SK-N-SH (cell line): ENCODE results near the gene CST3. TPM values are rescaled to one million over a fixed set of nuclear protein-coding genes. Genes with fewer than 3 reads are reported as not detected.

Experiments used
- CTCF ChIA-PET: fragments of 300-600, 350-600 bp; formaldehyde crosslinking; extraction: SDS; loops from one replicate; lab custom pipeline; 2021; lab: Yijun Ruan, JAX
- POLR2A ChIA-PET: fragments of 350-600 bp; sonication (Branson Sonifier 250); formaldehyde crosslinking; extraction: SDS; loops from one replicate; lab custom pipeline; 2020; ENCODE audit warnings: antibody characterized with exemption, inconsistent platforms; lab: Yijun Ruan, JAX
- DNase-seq: peaks from one replicate; pipeline ENCODE4 v3.0.0; 2012
- H2AFZ ChIP-seq: fragments of 200-600 bp; sonication (generic); 2 replicates; pipeline ENCODE4 v1.8.1; 2016; ENCODE audit warnings: antibody characterized with exemption, mild to moderate bottlenecking, low read depth
- H3F3A ChIP-seq: fragments of 200-600 bp; sonication (generic); replicated peaks from 2 replicates; pipeline ENCODE3; 2016; ENCODE audit warnings: antibody characterized with exemption, mild to moderate bottlenecking; ENCODE audit not compliant: insufficient read depth
- H3K27ac ChIP-seq, 2 experiments: fragments of 200-500 bp in 1 of 2; fragments of 200-600 bp in 1 of 2; sonication (Bioruptor generic) in 1 of 2; sonication (generic), shearing (Covaris generic) in 1 of 2; 2 replicates each; pipeline versions ENCODE4 v1.5.1 to v1.6.1; 2014 to 2016; ENCODE audit warnings: low read depth in 2 of 2, inconsistent platforms in 1 of 2, low read length in 1 of 2, mild to moderate bottlenecking in 1 of 2, mixed read lengths in 1 of 2
- H3K27me3 ChIP-seq: fragments of 200-600 bp; sonication (generic), shearing (Covaris generic); 2 replicates; pipeline ENCODE4 v1.6.1; 2016; ENCODE audit warnings: mixed run types; ENCODE audit not compliant: insufficient read depth
- H3K36me3 ChIP-seq, 2 experiments: fragments of 200-500 bp in 1 of 2; fragments of 200-600 bp in 1 of 2; sonication (Bioruptor generic) in 1 of 2; sonication (generic) in 1 of 2; replicated peaks in 1 of 2; 2 replicates each; pipeline versions ENCODE3 to v1.5.1; 2014 to 2016; ENCODE audit warnings: low read length in 1 of 2, mild to moderate bottlenecking in 1 of 2; ENCODE audit not compliant: insufficient read depth in 2 of 2, control insufficient read depth in 1 of 2
- H3K4me1 ChIP-seq, 2 experiments: fragments of 200-500 bp in 1 of 2; fragments of 200-600 bp in 1 of 2; sonication (Bioruptor generic) in 1 of 2; sonication (generic), shearing (Covaris generic) in 1 of 2; 2 replicates each; pipeline versions ENCODE4 v1.5.1 to v1.6.1; 2014 to 2016; ENCODE audit warnings: low read depth in 1 of 2, low read length in 1 of 2, mixed run types in 1 of 2; ENCODE audit not compliant: insufficient read depth in 2 of 2, control insufficient read depth in 1 of 2
- H3K4me2 ChIP-seq: fragments of 200-600 bp; sonication (generic), shearing (Covaris generic); 2 replicates; pipeline ENCODE4 v1.6.1; 2017; ENCODE audit warnings: mixed run types
- H3K4me3 ChIP-seq, 2 experiments: fragments of 200-500 bp in 1 of 2; fragments of 200-600 bp in 1 of 2; sonication (Bioruptor generic) in 1 of 2; sonication (generic), shearing (Covaris generic) in 1 of 2; 2 replicates each; pipeline versions ENCODE4 v1.5.1 to v1.8.1; 2014 to 2016; ENCODE audit warnings: low read depth in 2 of 2, inconsistent platforms in 1 of 2, low read length in 1 of 2, mild to moderate bottlenecking in 1 of 2, mixed read lengths in 1 of 2, moderate library complexity in 1 of 2
- H3K79me2 ChIP-seq: fragments of 200-600 bp; sonication (generic); 2 replicates; pipeline ENCODE4 v1.8.1; 2017; ENCODE audit warnings: mild to moderate bottlenecking; ENCODE audit not compliant: insufficient read depth
- H3K9ac ChIP-seq: fragments of 200-600 bp; sonication (generic); 2 replicates; pipeline ENCODE4 v1.6.1; 2017; ENCODE audit warnings: mixed run types
- H3K9me2 ChIP-seq: fragments of 200-600 bp; sonication (generic); 2 replicates; pipeline ENCODE4 v1.6.1; 2017; ENCODE audit warnings: mixed run types
- H3K9me3 ChIP-seq: fragments of 200-600 bp; sonication (generic); 2 replicates; pipeline ENCODE4 v1.6.1; 2017; ENCODE audit warnings: mixed run types, mild to moderate bottlenecking, moderate library complexity
- H4K20me1 ChIP-seq: fragments of 200-600 bp; sonication (generic); 2 replicates; pipeline ENCODE4 v1.6.1; 2017; ENCODE audit warnings: mild to moderate bottlenecking, mixed run types; ENCODE audit not compliant: insufficient read depth
- CTCF ChIP-seq: fragments of 200-600 bp; sonication (generic); IDR thresholded peaks from 2 replicates; pipeline ENCODE4 v1.6.1; 2017; ENCODE audit warnings: antibody characterized with exemption, mild to moderate bottlenecking, moderate library complexity
- GABPA ChIP-seq: IDR thresholded peaks from 2 replicates; pipeline ENCODE4 v1.4.0; 2012; ENCODE audit warnings: low read depth, mild to moderate bottlenecking
- POLR2AphosphoS5 ChIP-seq: IDR thresholded peaks from 2 replicates; pipeline ENCODE4 v1.6.1; 2012; ENCODE audit warnings: low read depth, low read length
- RAD21 ChIP-seq: IDR thresholded peaks from 2 replicates; pipeline ENCODE4 v1.6.1; 2012; ENCODE audit warnings: mild to moderate bottlenecking, low read length
- SMC3 ChIP-seq: IDR thresholded peaks from 2 replicates; pipeline ENCODE4 v1.6.1; 2012; ENCODE audit warnings: low read depth, low read length, improper control_type of control experiment
- TCF12 ChIP-seq: IDR thresholded peaks from 2 replicates; pipeline ENCODE4 v1.4.0; 2012
- TEAD4 ChIP-seq: IDR thresholded peaks from 2 replicates; pipeline ENCODE4 v1.4.0; 2012; ENCODE audit warnings: mild to moderate bottlenecking, borderline replicate concordance; ENCODE audit not compliant: insufficient read depth
- USF1 ChIP-seq: IDR thresholded peaks from 2 replicates; pipeline ENCODE4 v1.4.0; 2012; ENCODE audit warnings: low read depth, borderline replicate concordance
- WGBS: methylation state at CpG from one replicate; pipeline ENCODE4 v1.1.6; 2017; ENCODE audit warnings: low lambda C conversion rate; 5-methylcytosine and 5-hydroxymethylcytosine counted together
- polyA plus RNA-seq, 3 experiments: library from polyadenylated mRNA; depleted of rRNA; stranded (reverse); fragments of >200 nt; gene quantifications; 2 replicates each; pipeline ENCODE4 v1.2.3, GENCODE V29; 2012

CST3 gene
- polyA plus RNA-seq, 1 of the 3 experiments (the other 2 are of a cell fraction): 428 TPM

- Histone ChIP-seq H3K79me2 (no peaks in the 10 kb centered on the region), H3K9ac (no peak overlapping the region), H3K27ac (no peak overlapping the region), H3K9me3 (no peaks in the 10 kb centered on the region), H2AFZ (no peak overlapping the region), H3K9me2 (no peaks in the 10 kb centered on the region), H3K4me3 (no peak overlapping the region), H3K36me3 (no peaks in the 10 kb centered on the region), H3K27me3 (peaks cover 54% of the 10 kb centered on the region), H4K20me1 (no peaks in the 10 kb centered on the region), H3K4me2 (no peak overlapping the region), H3K4me1 (no peaks in the 10 kb centered on the region), H3F3A (no peaks in the 10 kb centered on the region)
- ChIA-PET POLR2A (no interaction called here), CTCF (interaction anchor here (0.7 to 9.5 kb wide), 10 partner anchors 9 to 1376 kb away, joined by 3 to 92 read pairs (median 4); partner anchors contain the start of genes CSTL1 and NXT1)
- DNase-seq: no peak
- 62% methylated on average over 11 of the region's 14 CpGs for WGBS
- TF ChIP-seq GABPA (no peak), SMC3 (no peak), TEAD4 (no peak), CTCF (no peak), POLR2AphosphoS5 (no peak), TCF12 (no peak), USF1 (no peak)
Measured at GRCh38 chr20:23607497-23608245, 30.1 kb downstream of the CST3 start.

GRCh38 chr20:23606652-23607049 lies 31.1 kb downstream of the CST3 start:
- DNase-seq: peak; percentile 81
- CTCF ChIA-PET: interaction anchor here (0.7 to 9.5 kb wide), 13 partner anchors 11 to 1377 kb away, joined by 3 to 92 read pairs (median 4); partner anchors contain the start of genes CSTL1 and NXT1
- Histone ChIP-seq H3F3A (no peaks in the 10 kb centered on the region), H3K9me3 (no peaks in the 10 kb centered on the region), H3K9me2 (no peaks in the 10 kb centered on the region), H3K4me3 (no peak overlapping the region; a peak in 1 of 4 replicates), H3K79me2 (no peaks in the 10 kb centered on the region), H3K27me3 (peaks cover 51% of the 10 kb centered on the region; the same call in 1 of the 2 replicates)
- WGBS: 19% methylated on average over 6 of the region's 9 CpGs
- TF ChIP-seq SMC3 (peak; percentile 74), RAD21 (peak; percentile 82), CTCF (peak; percentile 84), TCF12 (no peak)
- TF ChIP-seq, all 33 proteins: peak for 3
- no peaks in the 10 kb centered on the region for H3K4me1 ChIP-seq
- H3K4me2 ChIP-seq: no peak overlapping the region
- no peaks in the 10 kb centered on the region for H4K20me1 ChIP-seq
- POLR2A ChIA-PET: no interaction called here
- no peaks in the 10 kb centered on the region for H3K36me3 ChIP-seq
- no peak overlapping the region for H3K9ac ChIP-seq
- no peak overlapping the region for H3K27ac ChIP-seq
- H2AFZ ChIP-seq: peak overlapping the region; percentile 27; the same call in 1 of the 2 replicates
